HepG2 (cell line): ENCODE data around the gene CSNK2A1. TPM values are rescaled to one million over a fixed set of nuclear protein-coding genes. Genes with fewer than 3 reads are reported as not detected.

Source experiments
- ATAC-seq: fragments of 200-7000 bp; cut with Tn5 transposase; 3 replicates; pipeline ENCODE4 v1.9.1; 2020; ENCODE audit warnings: mild to moderate bottlenecking, moderate library complexity
- BruUV-seq: library from RNA; stranded (reverse); fragments of 400-500 nt; replicated peaks from 2 replicates; lab custom pipeline; 2021; lab: Mats Ljungman, UMichigan
- CTCF ChIA-PET: fragments of 300-600 bp; formaldehyde crosslinking; extraction: SDS; loops from one replicate; lab custom pipeline; 2021; ENCODE audit warnings: low total read pairs, inconsistent platforms, low intra/inter-chr PET ratio; lab: Yijun Ruan, JAX
- POLR2A ChIA-PET: fragments of 350-600 bp; sonication (Branson Sonifier 250); formaldehyde crosslinking; loops from one replicate; lab custom pipeline; 2020; ENCODE audit warnings: antibody characterized with exemption, inconsistent platforms; lab: Yijun Ruan, JAX
- DNase-seq: peaks from one replicate; pipeline ENCODE4 v3.0.0-alpha.2; 2015; ENCODE audit warnings: low spot score
- FAIRE-seq: peaks from 3 replicates; lab custom pipeline; 2011; peaks lifted over from hg19 to GRCh38; lab: Jason Lieb, UNC
- H2AFZ ChIP-seq: one replicate; pipeline ENCODE4 v1.6.1; 2011; ENCODE audit warnings: low read length, inconsistent platforms
- H3K27ac ChIP-seq: fragments of 300-600 bp; 3 replicates; pipeline ENCODE4 v1.8.0; 2011; ENCODE audit warnings: mixed run types, mild to moderate bottlenecking, mixed read lengths, low read length, inconsistent platforms; ENCODE audit not compliant: insufficient read depth; ENCODE audit errors: extremely low read length
- H3K27me3 ChIP-seq, 2 experiments: fragments of 200-600 bp in 1 of 2; 2 replicates in 1 of 2; 3 replicates in 1 of 2; pipeline versions ENCODE4 v1.6.0 to v1.8.0; 2011; ENCODE audit warnings: low read length in 2 of 2, mild to moderate bottlenecking in 2 of 2, moderate library complexity in 2 of 2, inconsistent platforms in 1 of 2; ENCODE audit not compliant: insufficient read depth in 2 of 2, control insufficient read depth in 1 of 2
- H3K36me3 ChIP-seq, 2 experiments: fragments of 200-600 bp in 1 of 2; replicated peaks in 1 of 2; 2 replicates in 1 of 2; 3 replicates in 1 of 2; pipeline versions ENCODE4 v1.5.1 to v1.8.0; 2011; ENCODE audit warnings: low read length in 2 of 2, inconsistent platforms in 1 of 2; ENCODE audit not compliant: insufficient read depth in 2 of 2, control insufficient read depth in 1 of 2
- H3K4me1 ChIP-seq: 2 replicates; pipeline ENCODE4 v1.5.1; 2012; ENCODE audit warnings: low read length, inconsistent platforms; ENCODE audit not compliant: insufficient read depth
- H3K4me2 ChIP-seq: 2 replicates; pipeline ENCODE4 v1.6.0; 2011; ENCODE audit warnings: low read depth, low read length, inconsistent platforms
- H3K4me3 ChIP-seq, 3 experiments: fragments of 200-600 bp in 1 of 3; sonication (generic), shearing (Covaris generic) in 1 of 3; replicated peaks in 1 of 3; 2 replicates each; pipeline ENCODE4 v1.5.1; 2011 to 2016; ENCODE audit warnings: low read length in 3 of 3, inconsistent platforms in 2 of 3, low read depth in 2 of 3, mild to moderate bottlenecking in 2 of 3, control low read depth in 1 of 3, mixed read lengths in 1 of 3; ENCODE audit not compliant: insufficient read depth in 1 of 3
- H3K79me2 ChIP-seq: one replicate; pipeline ENCODE4 v1.6.1; 2011; ENCODE audit warnings: low read length, inconsistent platforms; ENCODE audit not compliant: insufficient read depth
- H3K9ac ChIP-seq: 2 replicates; pipeline ENCODE4 v1.6.0; 2011; ENCODE audit warnings: mild to moderate bottlenecking, low read depth, low read length, inconsistent platforms; ENCODE audit not compliant: insufficient read depth
- H3K9me3 ChIP-seq: 2 replicates; pipeline ENCODE4 v1.5.1; 2012; ENCODE audit warnings: mild to moderate bottlenecking, low read length
- H4K20me1 ChIP-seq: 2 replicates; pipeline ENCODE4 v1.6.0; 2011; ENCODE audit warnings: inconsistent platforms, mild to moderate bottlenecking, low read length, moderate library complexity; ENCODE audit not compliant: insufficient read depth
- AGO1 ChIP-seq: fragments of 200-400 bp; formaldehyde crosslinking; IDR thresholded peaks from 2 replicates; pipeline ENCODE4 v1.6.1; 2017; ENCODE audit warnings: mild to moderate bottlenecking, low read depth, low read length, moderate library complexity; ENCODE audit not compliant: poor library complexity, severe bottlenecking
- AGO2 ChIP-seq: fragments of 200-400 bp; formaldehyde crosslinking; optimal IDR thresholded peaks from 2 replicates; pipeline ENCODE3; 2017; ENCODE audit warnings: mild to moderate bottlenecking, low read depth, low read length, moderate library complexity
- AKAP8 ChIP-seq: sonication (generic); formaldehyde crosslinking; IDR thresholded peaks from 2 replicates; pipeline ENCODE4 v1.5.1; 2020; ENCODE audit warnings: mild to moderate bottlenecking, missing genetic modification reagents
- CAMTA2 ChIP-seq: sonication (generic); formaldehyde crosslinking; IDR thresholded peaks from 2 replicates; pipeline ENCODE4 v1.4.0; 2020; ENCODE audit warnings: mild to moderate bottlenecking, missing genetic modification reagents, borderline replicate concordance
- DNMT3B ChIP-seq: conservative IDR thresholded peaks from 2 replicates; pipeline ENCODE4 v1.6.1; 2016; ENCODE audit warnings: missing biosample characterization, control low read depth
- HDAC6 ChIP-seq: fragments of 200-600 bp; sonication (generic); IDR thresholded peaks from 2 replicates; pipeline ENCODE4 v1.7.0; 2017; ENCODE audit warnings: mild to moderate bottlenecking, antibody characterized with exemption, low read length, low read depth
- HES4 ChIP-seq: sonication (generic); formaldehyde crosslinking; IDR thresholded peaks from 2 replicates; pipeline ENCODE4 v1.9.0; 2021; ENCODE audit warnings: mild to moderate bottlenecking, missing genetic modification reagents, borderline replicate concordance
- IRF1 ChIP-seq: sonication (generic); formaldehyde crosslinking; IDR thresholded peaks from 2 replicates; pipeline ENCODE4 v1.4.0; 2020; ENCODE audit warnings: low read depth, mild to moderate bottlenecking, missing genetic modification reagents
- RARG ChIP-seq: sonication (generic); formaldehyde crosslinking; IDR thresholded peaks from 2 replicates; pipeline ENCODE4 v1.4.0; 2020; ENCODE audit warnings: low read depth, mild to moderate bottlenecking, missing genetic modification reagents
- RBM22 ChIP-seq: fragments of 200-400 bp; formaldehyde crosslinking; optimal IDR thresholded peaks from 2 replicates; pipeline ENCODE3; 2017; ENCODE audit warnings: mild to moderate bottlenecking, low read length, moderate library complexity
- TEAD3 ChIP-seq: optimal IDR thresholded peaks from 2 replicates; pipeline ENCODE3; 2016; ENCODE audit warnings: borderline replicate concordance
- TOE1 ChIP-seq: sonication (generic); formaldehyde crosslinking; IDR thresholded peaks from 2 replicates; pipeline ENCODE4 v1.4.0; 2020; ENCODE audit warnings: mild to moderate bottlenecking, missing genetic modification reagents
- ZFP1 ChIP-seq: IDR thresholded peaks from 2 replicates; pipeline ENCODE4 v1.6.1; 2016
- ZHX1 ChIP-seq: sonication (generic); formaldehyde crosslinking; IDR thresholded peaks from 2 replicates; pipeline ENCODE4 v1.8.1; 2022; ENCODE audit warnings: low read depth, mild to moderate bottlenecking, missing genetic modification reagents
- ZNF552 ChIP-seq: sonication (generic); formaldehyde crosslinking; IDR thresholded peaks from 2 replicates; pipeline ENCODE4 v1.9.0; 2022; ENCODE audit warnings: missing genetic modification reagents, mild to moderate bottlenecking, borderline replicate concordance
- ZNF629 ChIP-seq: sonication (generic); formaldehyde crosslinking; conservative IDR thresholded peaks from 2 replicates; pipeline ENCODE4 v1.5.0; 2020; ENCODE audit warnings: missing genetic modification reagents
- ZNF704 ChIP-seq: sonication (generic); formaldehyde crosslinking; IDR thresholded peaks from 2 replicates; pipeline ENCODE4 v1.8.1; 2023; ENCODE audit warnings: mild to moderate bottlenecking, inconsistent platforms, moderate library complexity, missing genetic modification reagents, borderline replicate concordance
- ZNF724P ChIP-seq: sonication (generic); formaldehyde crosslinking; IDR thresholded peaks from 2 replicates; pipeline ENCODE4 v1.8.0; 2022; ENCODE audit warnings: missing genetic modification reagents, borderline replicate concordance
- ZNF83 ChIP-seq: sonication (generic); formaldehyde crosslinking; IDR thresholded peaks from 2 replicates; pipeline ENCODE4 v1.4.0; 2020; ENCODE audit warnings: missing genetic modification reagents, mild to moderate bottlenecking, borderline replicate concordance
- WGBS: methylation state at CpG from one replicate; pipeline ENCODE4 v1.1.6; 2017; ENCODE audit warnings: low lambda C conversion rate; 5-methylcytosine and 5-hydroxymethylcytosine counted together
- in situ Hi-C: cut with HindIII; loops from 2 replicates; pipeline ENCODE4 v1.10.0; 2017; ENCODE audit warnings: low pct_unique_long_range_greater_than_20kb; ENCODE audit not compliant: extremely low pct_ligation_motif_present
- intact Hi-C: fragments of 100-400 bp; cut with micrococcal nuclease; formaldehyde crosslinking; loops from one replicate; pipeline ENCODE4 v1.10.0; 2022; ENCODE audit not compliant: unreplicated experiment
- polyA plus RNA-seq, 8 experiments: library from polyadenylated mRNA; depleted of rRNA in 3 of 8; stranded (reverse) in 7 of 8; unstranded in 1 of 8; fragments of >200 nt; fragmentation: Illumina TruSeq in 4 of 8; extraction: Trizol in 4 of 8; gene quantifications; 2 replicates each; pipeline versions ENCODE4 v1.2.1 to v1.2.3, GENCODE V29; 2011 to 2016; ENCODE audit warnings: low read depth in 4 of 8, missing spikeins in 1 of 8, mixed read lengths in 1 of 8; ENCODE audit not compliant: insufficient read depth in 1 of 8
- total RNA-seq, 5 experiments: library from RNA; depleted of rRNA; stranded (reverse); fragments of >200 nt; fragmentation: Illumina TruSeq; extraction: Trizol; gene quantifications; 2 replicates each; pipeline ENCODE4 v1.2.3, GENCODE V29; 2016; ENCODE audit warnings: low read depth in 1 of 5

The CSNK2A1 gene
- total and polyA plus RNA-seq, 2 of the 13 experiments (the other 11 are each of a cell fraction or from before 2014, with no cell fraction given) = 153 to 231 TPM

GRCh38 chr20:432677-433299 is 110.8 kb downstream of the CSNK2A1 start:
- H3K9ac ChIP-seq = no peak overlapping the region
- no peaks in the 10 kb centered on the region for H3K27me3 ChIP-seq
- FAIRE-seq = no peak
- CTCF ChIA-PET = interaction anchor here (3.7 kb wide), 1 partner anchor 78 kb away, joined by 106 read pairs; no protein-coding TSS in a partner anchor
- DNase-seq = no peak
- H3K4me3 ChIP-seq = no peak overlapping the region
- H3K79me2 ChIP-seq = no peaks in the 10 kb centered on the region
- ATAC-seq = no peak
- in situ Hi-C loops = loop anchor here (5.0 kb wide), 1 partner anchor 80 kb away; no protein-coding TSS in a partner anchor
- H3K27ac ChIP-seq = no peak overlapping the region
- H3K36me3 ChIP-seq = peaks cover 38 to 61% of the 10 kb centered on the region in 2 experiments
- WGBS = 97% methylated on average over 11 of the region's 11 CpGs
- POLR2A ChIA-PET = interaction anchor here (1.6 to 5.7 kb wide), 5 partner anchors 25 to 85 kb away, joined by 5 to 61 read pairs (median 18); partner anchors contain the start of genes NRSN2 and RBCK1
- no peaks in the 10 kb centered on the region for H4K20me1 ChIP-seq
- 0 out of 2 replicates have a peak, but pooled peaks cover 7% of the 10 kb centered on the region for H3K4me1 ChIP-seq
- no peak overlapping the region for H2AFZ ChIP-seq
- BruUV-seq = no TSS peak
- no peaks in the 10 kb centered on the region for H3K9me3 ChIP-seq
- no peak overlapping the region for H3K4me2 ChIP-seq
- intact Hi-C loops = no loop called here
- no peak for TF ChIP-seq HDAC6
- no peak for TF ChIP-seq TOE1 (CRISPR knock-in tag)
- peak; percentile 95 for TF ChIP-seq AGO2
- 0 out of 2 replicates have a peak, but pooled peaks have one; percentile 28 for TF ChIP-seq ZNF704
- TF ChIP-seq ZNF629 (CRISPR knock-in tag) = 0 out of 2 replicates have a peak, but pooled peaks have one; percentile 40
- TF ChIP-seq CAMTA2 (CRISPR knock-in tag) = 0 out of 2 replicates have a peak, but pooled peaks have one; percentile 40
- no peak for TF ChIP-seq IRF1 (CRISPR knock-in tag)
- TF ChIP-seq ZNF552 (CRISPR knock-in tag) = peak; percentile 41; the same call in 1 of the 2 replicates
- 0 out of 2 replicates have a peak, but pooled peaks have one; percentile 2 for TF ChIP-seq ZHX1 (CRISPR knock-in tag)
- 0 out of 2 replicates have a peak, but pooled peaks have one; percentile 18 for TF ChIP-seq ZNF724P
- peak; percentile 27 for TF ChIP-seq AGO1
- TF ChIP-seq AKAP8 = peak; percentile 90
- peak; percentile 15; the same call in 1 of the 2 replicates for TF ChIP-seq ZNF83 (CRISPR knock-in tag)
- no peak for TF ChIP-seq RARG (CRISPR knock-in tag)
- peak; percentile 35; the same call in 1 of the 2 replicates for TF ChIP-seq HES4 (CRISPR knock-in tag)
- peak; percentile 6 for TF ChIP-seq RBM22
- TF ChIP-seq TEAD3 = peak; percentile 48
- TF ChIP-seq ZFP1 (CRISPR knock-in tag) = no peak
- TF ChIP-seq DNMT3B (CRISPR knock-in tag) = no peak
